Loucy (cell line): ENCODE measurements around the gene FANCC.

Experiments used
- CTCF ChIP-seq: fragments of 200-600 bp; sonication (generic); conservative IDR thresholded peaks from 2 replicates; pipeline ENCODE4 v1.5.1; 2014; ENCODE audit warnings: mild to moderate bottlenecking, antibody characterized with exemption, low read length
- EZH2phosphoT487 ChIP-seq: fragments of 200-600 bp; IDR thresholded peaks from 2 replicates; pipeline ENCODE4 v1.6.1; 2018; ENCODE audit warnings: antibody characterized with exemption, mild to moderate bottlenecking, moderate library complexity, borderline replicate concordance

DNA sequence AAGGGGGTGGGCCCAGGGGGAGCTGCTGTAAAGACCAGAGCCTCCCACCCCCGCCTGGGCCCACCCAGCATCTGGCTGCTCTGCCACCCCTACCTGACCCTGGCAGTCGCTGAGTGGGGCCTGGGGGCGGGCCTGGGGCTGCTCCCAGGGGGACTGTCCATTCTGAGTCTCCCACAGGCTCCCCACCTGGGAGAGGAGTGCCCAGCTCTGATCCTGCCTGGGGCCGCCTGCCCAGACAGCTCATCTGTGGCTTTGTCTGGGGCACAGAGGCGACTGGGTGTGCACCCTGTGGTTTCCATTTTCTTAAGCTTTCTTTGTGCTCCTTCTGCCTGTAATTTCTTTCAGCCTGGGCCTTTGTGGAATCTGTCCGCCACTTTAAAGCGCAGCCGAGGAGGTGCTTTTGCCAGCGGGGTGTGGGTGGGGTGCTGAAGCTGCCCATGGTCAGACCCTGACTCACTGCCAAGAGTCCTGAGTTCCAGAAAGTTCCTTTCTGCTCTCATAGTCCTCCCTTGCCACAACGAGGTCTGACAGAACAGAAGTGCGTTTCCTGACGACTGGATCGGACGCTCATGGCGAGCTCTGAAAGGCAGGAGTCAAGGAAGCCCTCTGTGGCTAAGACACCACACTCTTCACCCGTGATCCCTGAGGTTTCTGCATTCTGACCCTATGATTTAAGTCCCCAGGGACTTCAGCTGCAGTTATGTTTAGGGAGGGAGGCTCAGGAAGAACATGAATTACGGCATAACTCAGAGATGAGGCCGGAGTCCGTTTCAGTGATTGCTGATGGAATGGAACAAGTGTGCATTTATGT, 225.0 kb downstream of the FANCC start:
- TF ChIP-seq EZH2phosphoT487 (no peak), CTCF (no peak)
